Caco-2 (cell line): Measurements from ENCODE around the gene LBHD1. TPM values are rescaled to one million over a fixed set of nuclear protein-coding genes. Genes with fewer than 3 reads are reported as not detected.

Experiments
- BruUV-seq: library from RNA; stranded (reverse); fragments of 400-500 nt; replicated peaks from 2 replicates; lab custom pipeline; 2021; lab: Mats Ljungman, UMichigan
- CTCF ChIA-PET: fragments of 300-600 bp; sonication (Branson Sonifier 250); formaldehyde crosslinking; loops from one replicate; lab custom pipeline; 2022; ENCODE audit warnings: antibody characterized with exemption; lab: Charles Lee
- POLR2A ChIA-PET: fragments of 300-600 bp; sonication (Branson Sonifier 250); formaldehyde crosslinking; loops from one replicate; lab custom pipeline; 2022; ENCODE audit warnings: antibody characterized with exemption; lab: Charles Lee
- DNase-seq, 2 experiments: peaks; one replicate each; pipeline versions ENCODE4 v3.0.0 to v3.0.0-alpha.2; 2020 to 2022
- H3K27me3 ChIP-seq: replicated peaks from 2 replicates; pipeline ENCODE4 v1.6.0; 2011; ENCODE audit warnings: low read length; ENCODE audit not compliant: control insufficient read depth, insufficient read depth
- H3K36me3 ChIP-seq: 2 replicates; pipeline ENCODE4 v1.5.1; 2011; ENCODE audit warnings: low read length; ENCODE audit not compliant: control insufficient read depth, insufficient read depth
- H3K4me1 ChIP-seq: fragments of 250-450 bp; sonication (Bioruptor Pico); 2 replicates; pipeline ENCODE4 v1.5.1; 2020; ENCODE audit warnings: mild to moderate bottlenecking
- H3K4me3 ChIP-seq: 2 replicates; pipeline ENCODE4 v1.5.1; 2011; ENCODE audit warnings: low read depth, mild to moderate bottlenecking, control low read depth, low read length
- H3K9me3 ChIP-seq: fragments of 250-450 bp; sonication (Bioruptor Pico); 2 replicates; pipeline ENCODE4 v1.5.1; 2020; ENCODE audit warnings: mild to moderate bottlenecking, moderate library complexity
- H3K27ac Mint-ChIP-seq: one replicate; pipeline ENCODE4 v1.8.0; 2022; ENCODE audit warnings: mixed read lengths; ENCODE audit not compliant: unreplicated experiment
- H3K27me3 Mint-ChIP-seq: one replicate; pipeline ENCODE4 v1.8.0; 2022; ENCODE audit warnings: mixed read lengths; ENCODE audit not compliant: insufficient read depth, unreplicated experiment
- H3K36me3 Mint-ChIP-seq: one replicate; pipeline ENCODE4 v1.8.0; 2022; ENCODE audit warnings: mild to moderate bottlenecking, mixed read lengths; ENCODE audit not compliant: insufficient read depth, unreplicated experiment
- H3K4me1 Mint-ChIP-seq: one replicate; pipeline ENCODE4 v1.8.0; 2022; ENCODE audit warnings: low read depth, mixed read lengths; ENCODE audit not compliant: unreplicated experiment
- H3K4me3 Mint-ChIP-seq: one replicate; pipeline ENCODE4 v1.8.0; 2022; ENCODE audit warnings: mild to moderate bottlenecking, moderate library complexity, mixed read lengths; ENCODE audit not compliant: unreplicated experiment
- H3K9me3 Mint-ChIP-seq: one replicate; pipeline ENCODE4 v1.8.0; 2022; ENCODE audit warnings: mixed read lengths; ENCODE audit not compliant: unreplicated experiment
- CTCF ChIP-seq, 2 experiments: fragments of 200-600 bp in 1 of 2; IDR thresholded peaks; 1 replicate in 1 of 2; 2 replicates in 1 of 2; pipeline versions ENCODE4 v1.5.1 to v1.8.0; 2011 to 2022; ENCODE audit warnings: antibody characterized with exemption in 1 of 2, control low read depth in 1 of 2, inconsistent platforms in 1 of 2, low read depth in 1 of 2, low read length in 1 of 2, mild to moderate bottlenecking in 1 of 2, moderate library complexity in 1 of 2; ENCODE audit not compliant: insufficient read depth in 1 of 2, severe bottlenecking in 1 of 2, unreplicated experiment in 1 of 2
- intact Hi-C: fragments of 100-400 bp; cut with micrococcal nuclease; formaldehyde crosslinking; loops from one replicate; pipeline ENCODE4 v1.10.0; 2022; ENCODE audit not compliant: unreplicated experiment
- total RNA-seq: library from RNA; stranded (reverse); gene quantifications from 2 replicates; pipeline ENCODE4 v1.2.3, GENCODE V29; 2022

The LBHD1 gene
- total RNA-seq, 1 experiment from 2014 or later, result 11.9 TPM

GRCh38 chr11:62627713-62628112, 44.4 kb downstream of the LBHD1 start:
- POLR2A ChIA-PET, result no interaction called here
- no TSS peak for BruUV-seq
- peaks cover 16% of the 10 kb centered on the region for H3K36me3 ChIP-seq
- H3K4me1 ChIP-seq, result no peaks in the 10 kb centered on the region
- no peak overlapping the region for H3K4me3 Mint-ChIP-seq
- no peaks in the 10 kb centered on the region for H3K9me3 Mint-ChIP-seq
- no peaks in the 10 kb centered on the region for H3K27me3 Mint-ChIP-seq
- intact Hi-C loops, result no loop called here
- peak in 1 of 2 experiments; percentile 21 for TF ChIP-seq CTCF (IDR thresholded peaks at IDR 0.05; ENCODE audit: insufficient read depth in 1 of 2, low read depth in 1 of 2, low read length in 1 of 2, severe bottlenecking in 1 of 2, unreplicated experiment in 1 of 2)
- no peaks in the 10 kb centered on the region for H3K27me3 ChIP-seq
- CTCF ChIA-PET, result no interaction called here
- H3K36me3 Mint-ChIP-seq, result peaks cover 82% of the 10 kb centered on the region
- no peak for DNase-seq
- H3K27ac Mint-ChIP-seq, result no peak overlapping the region
- no peaks in the 10 kb centered on the region for H3K9me3 ChIP-seq
- no peaks in the 10 kb centered on the region for H3K4me1 Mint-ChIP-seq
- H3K4me3 ChIP-seq, result no peak overlapping the region

GRCh38 chr11:62622476-62623089, 49.5 kb downstream of the LBHD1 start:
- ChIA-PET POLR2A (interaction anchor here (0.5 to 3.2 kb wide), 10 partner anchors 11 to 62 kb away, joined by 4 to 42 read pairs (median 14); partner anchors contain the start of genes C11orf98, CSKMT, EEF1G and INTS5), CTCF (interaction anchor here (1.5 to 2.4 kb wide), 3 partner anchors 31 to 83 kb away, joined by 4 to 19 read pairs (median 7); partner anchors contain the start of genes C11orf98, CSKMT and TUT1)
- Mint-ChIP-seq H3K27me3 (no peaks in the 10 kb centered on the region), H3K4me3 (peak overlapping the region; percentile 91), H3K4me1 (peaks cover 7% of the 10 kb centered on the region), H3K27ac (peak overlapping the region; percentile 81), H3K36me3 (peaks cover 57% of the 10 kb centered on the region), H3K9me3 (no peaks in the 10 kb centered on the region)
- Histone ChIP-seq H3K4me3 (peak overlapping the region; percentile 15), H3K36me3 (peaks cover 9% of the 10 kb centered on the region), H3K9me3 (no peaks in the 10 kb centered on the region), H3K4me1 (peaks cover 13% of the 10 kb centered on the region), H3K27me3 (no peaks in the 10 kb centered on the region)
- DNase-seq, result no peak
- no peak for TF ChIP-seq CTCF (IDR thresholded peaks at IDR 0.05; ENCODE audit: insufficient read depth in 1 of 2, low read depth in 1 of 2, low read length in 1 of 2, severe bottlenecking in 1 of 2, unreplicated experiment in 1 of 2)
- BruUV-seq, result TSS peak; percentile 100
- intact Hi-C loops, result loop anchor here (1.0 to 2.0 kb wide), 3 partner anchors 24 to 42 kb away; partner anchors contain the start of genes C11orf98, CSKMT, GANAB and TUT1

- no peaks in the 10 kb centered on the region for H3K9me3 Mint-ChIP-seq
- POLR2A ChIA-PET, result interaction anchor here (0.5 to 3.2 kb wide), 22 partner anchors 9 to 235 kb away, joined by 3 to 42 read pairs (median 7); partner anchors contain the start of genes AHNAK, C11orf98, CSKMT and EEF1G
- H3K36me3 Mint-ChIP-seq, result peaks cover 52% of the 10 kb centered on the region
These were observed 50.2 kb downstream of the LBHD1 start, which contains the start of gene B3GAT3 for GRCh38 chr11:62621567-62622470. Gene B3GAT3, minus strand, starts transcription at chr11:62621986. Its CDS starts 39 bp downstream, at chr11:62621947.

More at GRCh38 chr11:62621567-62622470, 50.2 kb downstream of the LBHD1 start, which contains the start of gene B3GAT3:
- intact Hi-C loops, result loop anchor here (1.0 to 2.0 kb wide), 4 partner anchors 10 to 43 kb away; partner anchors contain the start of genes C11orf98, CSKMT, EML3 and GANAB
- peaks cover 9% of the 10 kb centered on the region for H3K36me3 ChIP-seq
- peak within 1 kb of the TSS; percentile 91 for H3K4me3 Mint-ChIP-seq
- H3K4me3 ChIP-seq, result peak within 1 kb of the TSS; percentile 81
- DNase-seq, result peak; percentile 100
- H3K9me3 ChIP-seq, result no peaks in the 10 kb centered on the region
- no TSS peak for BruUV-seq
- H3K4me1 Mint-ChIP-seq, result peaks cover 7% of the 10 kb centered on the region
- H3K27me3 Mint-ChIP-seq, result no peaks in the 10 kb centered on the region
- no peak for TF ChIP-seq CTCF (IDR thresholded peaks at IDR 0.05; ENCODE audit: insufficient read depth in 1 of 2, low read depth in 1 of 2, low read length in 1 of 2, severe bottlenecking in 1 of 2, unreplicated experiment in 1 of 2)
- H3K4me1 ChIP-seq, result peaks cover 13% of the 10 kb centered on the region
- CTCF ChIA-PET, result interaction anchor here (0.8 to 2.4 kb wide), 9 partner anchors 8 to 197 kb away, joined by 3 to 19 read pairs (median 4); partner anchors contain the start of genes C11orf98, CSKMT, EEF1G and INTS5
- no peaks in the 10 kb centered on the region for H3K27me3 ChIP-seq
- peak within 1 kb of the TSS; percentile 81 for H3K27ac Mint-ChIP-seq
